ENCODE measurements around the gene DCN. TPM values are rescaled to one million over a fixed set of nuclear protein-coding genes. Genes with fewer than 3 reads are reported as not detected.
A peak's percentile ranks its signal among the peaks of the same experiment; 100 is the strongest.

DCN gene
- total RNA-seq, 1 donor from 2014 or later = 32.6 TPM

GRCh38 chr12:91111366-91112325, 71.0 kb downstream of the DCN start, which contains the start of gene LUM:
TSS of gene LUM (minus strand) at chr12:91111494. CDS start at chr12:91108979, 2,515 bp downstream.
- no peaks in the 10 kb centered on the region for H3K27me3 ChIP-seq (ENCODE audit: control insufficient read depth, insufficient read depth, low read length)
- TF ChIP-seq CTCF (IDR thresholded peaks at IDR 0.05; ENCODE audit: insufficient read depth, low read length, severe bottlenecking) = no peak
- FAIRE-seq (no peak), DNase-seq (ENCODE audit: low read depth) (peak; percentile 40)
- H3K36me3 ChIP-seq (ENCODE audit: control insufficient read depth, insufficient read depth, low read length) = no peaks in the 10 kb centered on the region
- no peak within 1 kb of the TSS for H3K4me3 ChIP-seq (ENCODE audit: low read depth, low read length)

- H3K4me3 ChIP-seq (ENCODE audit: low read depth, low read length) = no peak overlapping the region
- H3K27me3 ChIP-seq (ENCODE audit: control insufficient read depth, insufficient read depth, low read length) = no peaks in the 10 kb centered on the region
- DNase-seq (ENCODE audit: low read depth) (no peak), FAIRE-seq (no peak)
- H3K36me3 ChIP-seq (ENCODE audit: control insufficient read depth, insufficient read depth, low read length) = no peaks in the 10 kb centered on the region
- no peak for TF ChIP-seq CTCF (IDR thresholded peaks at IDR 0.05; ENCODE audit: insufficient read depth, low read length, severe bottlenecking)
These were observed 72.2 kb downstream of the DCN start for GRCh38 chr12:91110311-91110924.

GRCh38 chr12:91109581-91110310, 72.9 kb downstream of the DCN start:
- no peaks in the 10 kb centered on the region for H3K27me3 ChIP-seq (ENCODE audit: control insufficient read depth, insufficient read depth, low read length)
- DNase-seq (ENCODE audit: low read depth) (no peak), FAIRE-seq (no peak)
- no peaks in the 10 kb centered on the region for H3K36me3 ChIP-seq (ENCODE audit: control insufficient read depth, insufficient read depth, low read length)
- H3K4me3 ChIP-seq (ENCODE audit: low read depth, low read length) = no peak overlapping the region
- no peak for TF ChIP-seq CTCF (IDR thresholded peaks at IDR 0.05; ENCODE audit: insufficient read depth, low read length, severe bottlenecking)

- FAIRE-seq (no peak), DNase-seq (ENCODE audit: low read depth) (peak; percentile 49)
- no peaks in the 10 kb centered on the region for H3K27me3 ChIP-seq (ENCODE audit: control insufficient read depth, insufficient read depth, low read length)
- TF ChIP-seq CTCF (IDR thresholded peaks at IDR 0.05; ENCODE audit: insufficient read depth, low read length, severe bottlenecking) = peak; percentile 73
- no peaks in the 10 kb centered on the region for H3K36me3 ChIP-seq (ENCODE audit: control insufficient read depth, insufficient read depth, low read length)
- H3K4me3 ChIP-seq (ENCODE audit: low read depth, low read length) = no peak overlapping the region
These were observed 73.5 kb downstream of the DCN start for GRCh38 chr12:91109148-91109564.

- Histone ChIP-seq H3K4me3 (ENCODE audit: low read depth, low read length) (no peak overlapping the region), H3K27me3 (ENCODE audit: control insufficient read depth, insufficient read depth, low read length) (no peaks in the 10 kb centered on the region), H3K36me3 (ENCODE audit: control insufficient read depth, insufficient read depth, low read length) (no peaks in the 10 kb centered on the region)
- DNase-seq (ENCODE audit: low read depth) (no peak), FAIRE-seq (no peak)
- TF ChIP-seq CTCF (IDR thresholded peaks at IDR 0.05; ENCODE audit: insufficient read depth, low read length, severe bottlenecking) = no peak
These were observed 74.3 kb downstream of the DCN start for GRCh38 chr12:91108196-91108755.
